ENCODE data around the gene IP6K2.

The IP6K2 gene

GRCh38 chr3:48647714-48648113, 69.3 kb downstream of the IP6K2 start:
- DNase-seq (ENCODE audit: low read depth, low spot score): no peak
- no peak overlapping the region for H3K27ac ChIP-seq

DNA sequence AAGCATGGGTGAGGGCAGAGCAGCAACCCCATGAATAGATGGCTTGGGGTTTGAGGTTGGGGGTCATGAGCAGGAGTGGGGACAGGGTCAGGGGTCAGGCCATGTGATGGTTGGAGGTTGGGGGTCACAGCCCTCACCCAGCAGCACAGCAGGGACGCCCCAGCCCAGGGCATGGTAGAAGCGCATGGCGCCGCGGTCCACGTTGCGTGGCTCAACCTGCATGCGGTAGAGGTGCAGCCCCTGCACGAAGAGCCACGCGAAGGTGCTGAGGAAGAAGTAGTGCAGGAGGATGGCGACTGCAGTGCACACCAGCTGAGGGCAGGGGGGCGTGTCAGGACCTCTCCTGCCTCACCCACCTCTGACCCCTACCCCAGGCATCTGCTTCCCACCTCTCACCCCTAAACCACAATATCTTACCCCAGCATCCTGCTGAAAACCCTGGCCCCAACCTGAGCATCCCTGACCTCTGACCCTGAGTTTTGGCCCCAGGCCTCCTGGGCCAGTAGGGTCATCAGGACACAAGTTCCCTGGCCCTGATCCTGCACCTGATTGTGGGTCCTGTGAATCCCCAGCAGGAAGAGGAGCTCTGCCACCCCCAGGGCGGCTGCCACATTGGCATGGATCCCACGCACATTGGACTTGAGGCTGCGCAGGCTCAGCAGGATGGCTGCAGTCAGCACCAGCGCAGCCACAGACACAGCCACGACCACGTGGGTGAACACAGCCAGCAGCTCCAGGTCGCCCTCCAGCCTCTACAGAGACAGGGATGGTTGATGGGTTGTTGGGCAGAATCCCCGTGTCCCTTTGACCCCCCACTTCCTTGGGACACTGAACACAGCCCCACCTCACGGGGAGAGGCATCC, 71.9 kb downstream of the IP6K2 start:
- DNase-seq (ENCODE audit: low read depth, low spot score): no peak
- H3K27ac ChIP-seq: no peak overlapping the region

GRCh38 chr3:48642605-48643004, 74.4 kb downstream of the IP6K2 start:
- H3K27ac ChIP-seq: no peak overlapping the region
- DNase-seq (ENCODE audit: low read depth, low spot score): no peak

- no peak for DNase-seq (ENCODE audit: low read depth, low spot score)
- H3K27ac ChIP-seq: no peak overlapping the region
These were observed 75.6 kb downstream of the IP6K2 start for GRCh38 chr3:48641396-48641795.

- no peak overlapping the region for H3K27ac ChIP-seq
- no peak for DNase-seq (ENCODE audit: low read depth, low spot score)
These were observed 76.9 kb downstream of the IP6K2 start for GRCh38 chr3:48639944-48640606.
